H9 (cell line): ENCODE results near the gene ATP6V1G2. TPM values are rescaled to one million over a fixed set of nuclear protein-coding genes. Genes with fewer than 3 reads are reported as not detected.

ENCODE experiments used
- DNase-seq: peaks from one replicate; pipeline ENCODE4 v3.0.0-alpha.2; 2017
- H2AFZ ChIP-seq: one replicate; pipeline ENCODE4 v1.6.1; 2013; ENCODE audit warnings: mild to moderate bottlenecking, low read length, control low read depth, moderate library complexity
- H2AK5ac ChIP-seq: 2 replicates; pipeline ENCODE4 v1.6.1; 2013; ENCODE audit warnings: low read length, control low read depth, mixed read lengths; ENCODE audit not compliant: insufficient read length
- H2BK120ac ChIP-seq: one replicate; pipeline ENCODE4 v1.6.1; 2013; ENCODE audit warnings: low read depth, mild to moderate bottlenecking, low read length, control low read depth, inconsistent platforms; ENCODE audit not compliant: poor library complexity, severe bottlenecking
- H2BK12ac ChIP-seq: 2 replicates; pipeline ENCODE4 v1.6.1; 2013; ENCODE audit warnings: low read length, control low read depth, mixed read lengths, low read depth; ENCODE audit not compliant: insufficient read length
- H2BK15ac ChIP-seq: 2 replicates; pipeline ENCODE4 v1.6.1; 2013; ENCODE audit warnings: low read depth, low read length, control low read depth
- H2BK20ac ChIP-seq: one replicate; pipeline ENCODE4 v1.6.1; 2013; ENCODE audit warnings: low read depth, mild to moderate bottlenecking, low read length, control low read depth, inconsistent platforms; ENCODE audit not compliant: poor library complexity, severe bottlenecking
- H2BK5ac ChIP-seq: 2 replicates; pipeline ENCODE4 v1.6.1; 2013; ENCODE audit warnings: low read length, control low read depth, mixed read lengths; ENCODE audit not compliant: insufficient read length
- H3K14ac ChIP-seq: 2 replicates; pipeline ENCODE4 v1.6.1; 2013; ENCODE audit warnings: low read length, control low read depth; ENCODE audit not compliant: insufficient read depth
- H3K18ac ChIP-seq: 2 replicates; pipeline ENCODE4 v1.6.1; 2013; ENCODE audit warnings: low read depth, mild to moderate bottlenecking, mixed read lengths, low read length, control low read depth; ENCODE audit not compliant: insufficient read length
- H3K23ac ChIP-seq: 2 replicates; pipeline ENCODE4 v1.6.1; 2013; ENCODE audit warnings: low read length, control low read depth, mixed read lengths, low read depth; ENCODE audit not compliant: insufficient read length
- H3K23me2 ChIP-seq: 2 replicates; pipeline ENCODE4 v1.6.1; 2013; ENCODE audit warnings: low read depth, mild to moderate bottlenecking, mixed read lengths, low read length, control low read depth; ENCODE audit not compliant: insufficient read length, poor library complexity, severe bottlenecking
- H3K27ac ChIP-seq: 2 replicates; pipeline ENCODE4 v1.5.1; 2013; ENCODE audit warnings: low read length, control low read depth, mixed read lengths, low read depth; ENCODE audit not compliant: insufficient read length
- H3K27me3 ChIP-seq: 2 replicates; pipeline ENCODE4 v1.6.1; 2013; ENCODE audit warnings: low read length, control low read depth, inconsistent platforms; ENCODE audit not compliant: insufficient read depth
- H3K4ac ChIP-seq: 2 replicates; pipeline ENCODE4 v1.6.1; 2013; ENCODE audit warnings: low read depth, mild to moderate bottlenecking, control low read depth, inconsistent platforms, low read length, moderate library complexity
- H3K4me1 ChIP-seq: 2 replicates; pipeline ENCODE4 v1.6.1; 2013; ENCODE audit warnings: low read length, control low read depth, inconsistent platforms; ENCODE audit not compliant: insufficient read depth
- H3K4me2 ChIP-seq: 2 replicates; pipeline ENCODE4 v1.6.1; 2013; ENCODE audit warnings: low read length, control low read depth, mixed read lengths; ENCODE audit not compliant: insufficient read length, insufficient read depth
- H3K56ac ChIP-seq: 2 replicates; pipeline ENCODE4 v1.6.1; 2013; ENCODE audit warnings: low read depth, mild to moderate bottlenecking, mixed read lengths, low read length, control low read depth; ENCODE audit not compliant: insufficient read length
- H3K79me1 ChIP-seq: 2 replicates; pipeline ENCODE4 v1.6.1; 2013; ENCODE audit warnings: low read depth, mild to moderate bottlenecking, moderate library complexity, low read length, control low read depth, inconsistent platforms; ENCODE audit not compliant: insufficient read depth, poor library complexity, severe bottlenecking
- H3K79me2 ChIP-seq: 2 replicates; pipeline ENCODE4 v1.6.1; 2013; ENCODE audit warnings: low read length, control low read depth, inconsistent platforms; ENCODE audit not compliant: insufficient read depth
- H3K9ac ChIP-seq: 2 replicates; pipeline ENCODE4 v1.6.1; 2013; ENCODE audit warnings: low read length, control low read depth, mixed read lengths; ENCODE audit not compliant: insufficient read length; ENCODE audit errors: extremely low read depth
- H3K9me3 ChIP-seq: one replicate; pipeline ENCODE4 v1.6.1; 2013; ENCODE audit warnings: low read depth, low read length, inconsistent platforms; ENCODE audit not compliant: control insufficient read depth
- H3T11ph ChIP-seq: one replicate; pipeline ENCODE4 v1.6.1; 2013; ENCODE audit warnings: mild to moderate bottlenecking, low read length, control low read depth, inconsistent platforms
- H4K20me1 ChIP-seq: one replicate; pipeline ENCODE4 v1.6.1; 2013; ENCODE audit not compliant: control insufficient read depth, insufficient read length, insufficient read depth
- H4K5ac ChIP-seq: 2 replicates; pipeline ENCODE4 v1.6.1; 2013; ENCODE audit warnings: low read depth, mild to moderate bottlenecking, mixed read lengths, low read length, control low read depth; ENCODE audit not compliant: insufficient read length
- H4K8ac ChIP-seq: replicated peaks from 2 replicates; pipeline ENCODE4 v1.6.1; 2013; ENCODE audit warnings: low read length, control low read depth, mixed read lengths, low read depth; ENCODE audit not compliant: insufficient read length
- H4K91ac ChIP-seq: 2 replicates; pipeline ENCODE4 v1.6.1; 2013; ENCODE audit warnings: low read depth, mild to moderate bottlenecking, moderate library complexity, mixed read lengths, low read length, control low read depth; ENCODE audit not compliant: insufficient read length
- H3K27ac Mint-ChIP-seq, 3 experiments: 2 replicates in 2 of 3; 3 replicates in 1 of 3; pipeline ENCODE4 v1.8.0; 2020 to 2021; ENCODE audit warnings: mixed read lengths in 3 of 3, mild to moderate bottlenecking in 1 of 3, moderate library complexity in 1 of 3
- H3K27me3 Mint-ChIP-seq: 2 replicates; pipeline ENCODE4 v1.8.0; 2021; ENCODE audit warnings: low read depth, mild to moderate bottlenecking, moderate library complexity, mixed read lengths
- H3K36me3 Mint-ChIP-seq, 3 experiments: 2 replicates in 2 of 3; 3 replicates in 1 of 3; pipeline ENCODE4 v1.8.0; 2020 to 2021; ENCODE audit warnings: low read depth in 3 of 3, mixed read lengths in 3 of 3; ENCODE audit not compliant: insufficient read depth in 1 of 3
- H3K4me1 Mint-ChIP-seq, 2 experiments: 2 replicates each; pipeline ENCODE4 v1.8.0; 2020; ENCODE audit warnings: mixed read lengths in 2 of 2
- H3K4me3 Mint-ChIP-seq, 2 experiments: 2 replicates in 1 of 2; 3 replicates in 1 of 2; pipeline ENCODE4 v1.8.0; 2020 to 2021; ENCODE audit warnings: mild to moderate bottlenecking in 2 of 2, mixed read lengths in 2 of 2, moderate library complexity in 1 of 2
- H3K9me3 Mint-ChIP-seq, 2 experiments: 2 replicates in 1 of 2; 3 replicates in 1 of 2; pipeline ENCODE4 v1.8.0; 2020; ENCODE audit warnings: mild to moderate bottlenecking in 2 of 2, mixed read lengths in 2 of 2, moderate library complexity in 1 of 2
- CTCF ChIP-seq: fragments of 200-600 bp; sonication (generic); conservative IDR thresholded peaks from 3 replicates; pipeline ENCODE4 v1.8.0; 2021; ENCODE audit warnings: antibody characterized with exemption, mild to moderate bottlenecking
- WGBS: extraction: QIAGEN DNeasy Blood & Tissue Kit; methylation state at CpG from one replicate; pipeline ENCODE4 v1.1.7; 2013; ENCODE audit warnings: missing lambda C conversion rate, low lambda C conversion rate, mixed read lengths; ENCODE audit not compliant: insufficient read length; ENCODE audit errors: extremely low coverage; 5-methylcytosine and 5-hydroxymethylcytosine counted together
- total RNA-seq: library from RNA; stranded (reverse); gene quantifications from 2 replicates; pipeline ENCODE4 v1.2.1, GENCODE V29; 2021

The ATP6V1G2 gene
- total RNA-seq, 1 experiment from 2014 or later = 3.8 TPM

- no CpG with 5 or more reads among the region's 21 CpGs for WGBS
- Histone ChIP-seq H3K14ac (peak overlapping the region; percentile 85), H2BK120ac (no peak overlapping the region), H3K4me2 (peak overlapping the region; percentile 67), H3K9me3 (no peaks in the 10 kb centered on the region), H3K27ac (no peak overlapping the region), H2BK20ac (no peak overlapping the region), H2BK12ac (no peak overlapping the region), H3K79me1 (no peaks in the 10 kb centered on the region), H3K4me1 (peaks cover 2% of the 10 kb centered on the region; the same call in 1 of the 2 replicates), H2BK15ac (no peak overlapping the region), H3K9ac (peak overlapping the region; percentile 29), H2BK5ac (no peak overlapping the region), H2AFZ (no peak overlapping the region), H4K20me1 (no peaks in the 10 kb centered on the region), H3K23me2 (peaks cover 9% of the 10 kb centered on the region), H3K4ac (no peak overlapping the region), H3K56ac (no peak overlapping the region), H2AK5ac (no peak overlapping the region), H3K79me2 (no peaks in the 10 kb centered on the region), H4K91ac (no peak overlapping the region), H4K5ac (no peak overlapping the region), H4K8ac (no peak overlapping the region), H3T11ph (no peak overlapping the region), H3K23ac (no peak overlapping the region), H3K27me3 (no peaks in the 10 kb centered on the region), H3K18ac (peak overlapping the region; percentile 77)
- Mint-ChIP-seq H3K36me3 (no peaks in the 10 kb centered on the region), H3K4me3 (peak overlapping the region; percentile 84 to 94), H3K4me1 (peaks cover 34 to 36% of the 10 kb centered on the region in 2 experiments), H3K27ac (peak overlapping the region; percentile 9 to 93 (median 23); a peak in 5 of 7 replicates), H3K9me3 (no peaks in the 10 kb centered on the region; a peak in 1 of 5 replicates), H3K27me3 (peaks cover 32% of the 10 kb centered on the region)
- no peak for DNase-seq
- TF ChIP-seq CTCF = no peak
These were observed 35.2 kb upstream of the ATP6V1G2 start for GRCh38 chr6:31581434-31582229.
